NCI-H1417 treated with DMSO at 0.1 percent for 48 hours (cell line): ENCODE data around the gene TBX2.

Experiments
- DNase-seq: peaks from one replicate; lab custom pipeline; 2025; lab: John Stamatoyannopoulos, UW

TBX2 gene

GRCh38 chr17:61387511-61388305 is 11.9 kb upstream of the TBX2 start:
- no peak for DNase-seq

DNA sequence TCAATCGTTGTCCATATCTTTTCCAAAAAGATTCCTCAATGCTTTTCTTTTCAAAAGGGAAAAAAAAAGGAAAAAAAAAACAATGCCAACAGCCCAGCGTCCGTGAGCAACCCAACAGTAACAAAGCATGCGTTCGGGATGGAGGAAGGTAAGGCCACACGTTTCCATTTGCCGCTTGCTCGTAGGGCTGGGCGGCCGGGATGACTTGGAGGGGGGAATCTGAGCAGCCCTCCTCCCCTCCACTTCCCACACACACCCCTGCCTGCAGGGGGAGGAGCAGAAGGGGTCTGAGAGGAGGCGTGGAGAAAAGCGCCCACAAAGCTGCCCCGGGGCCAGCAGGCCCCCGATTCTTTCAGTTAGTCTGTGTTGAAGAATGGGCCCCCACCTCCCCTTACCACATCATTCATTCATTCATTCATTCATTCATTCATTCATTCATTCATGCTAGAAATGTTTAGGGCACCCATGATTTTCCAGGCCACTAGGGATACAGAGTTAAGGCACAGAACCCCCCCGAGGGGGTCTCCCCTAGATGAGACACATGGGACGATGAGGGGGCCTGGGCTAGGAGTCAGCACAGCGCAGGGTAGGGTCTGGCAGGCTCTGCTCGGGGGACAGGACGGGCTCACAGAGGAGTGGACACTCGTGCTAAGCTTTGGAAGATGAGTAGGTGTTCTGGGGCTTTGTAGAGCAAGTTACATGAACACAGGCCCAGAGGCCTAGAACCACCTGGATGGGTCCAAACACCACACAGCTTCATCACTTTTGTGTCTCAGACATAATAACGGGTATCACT is 10.9 kb upstream of the TBX2 start:
- no peak for DNase-seq

- DNase-seq: no peak
Measured at GRCh38 chr17:61389670-61390478, 9.8 kb upstream of the TBX2 start.

- DNase-seq: no peak
Measured at GRCh38 chr17:61390479-61390791, 9.2 kb upstream of the TBX2 start.

DNA sequence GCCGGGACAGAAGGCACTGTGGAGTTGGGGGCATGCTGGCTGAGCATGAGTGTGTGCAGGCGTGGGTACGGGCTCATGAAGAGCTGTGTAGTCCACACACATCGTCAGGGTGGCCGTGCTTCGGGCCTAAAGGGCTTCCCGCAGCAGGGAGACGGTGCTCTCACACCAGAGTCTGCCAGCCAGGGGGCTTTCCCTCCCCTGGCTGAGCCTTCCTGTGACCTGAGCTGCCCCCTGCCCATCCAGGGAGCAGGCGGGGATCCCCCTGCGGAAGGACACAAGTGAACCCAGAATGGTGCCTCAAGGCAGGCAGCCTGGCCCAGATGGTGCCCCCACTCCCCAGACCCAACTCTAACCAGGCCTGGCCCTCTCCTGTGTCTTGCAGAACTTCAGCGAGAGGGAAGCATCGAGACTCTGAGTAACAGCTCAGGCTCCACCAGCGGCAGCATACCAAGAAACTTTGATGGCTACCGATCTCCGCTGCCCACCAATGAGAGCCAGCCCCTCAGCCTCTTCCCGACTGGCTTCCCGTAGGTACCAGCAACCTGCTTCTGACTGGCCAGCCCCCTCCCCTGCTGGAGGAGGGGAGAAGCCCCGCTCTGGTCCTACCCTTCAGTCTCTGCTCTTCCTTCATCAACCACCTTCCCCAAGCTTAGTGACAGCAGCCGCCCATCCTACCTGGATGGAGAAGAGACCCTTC is 7.9 kb upstream of the TBX2 start:
- no peak for DNase-seq

DNA sequence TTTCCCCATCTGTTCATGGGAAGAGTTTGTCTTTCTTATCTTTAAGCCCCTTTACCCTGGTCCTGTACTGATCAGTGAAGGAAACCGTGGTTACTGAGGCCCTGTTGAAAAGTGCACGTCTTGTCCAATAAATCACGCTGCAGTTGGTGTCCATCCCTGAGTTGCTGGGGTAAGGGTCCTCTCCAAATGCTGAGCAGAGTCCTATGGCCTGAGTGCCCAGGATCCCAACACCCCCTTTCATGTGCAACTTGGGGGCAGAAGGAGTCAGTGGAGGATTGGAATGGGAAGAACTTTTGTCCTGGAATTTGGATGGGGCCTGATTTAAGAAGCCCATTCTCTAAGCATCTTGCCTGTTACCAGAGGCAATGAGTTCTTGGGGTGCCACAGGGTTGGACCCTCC is 7.0 kb upstream of the TBX2 start:
- DNase-seq: no peak

DNA sequence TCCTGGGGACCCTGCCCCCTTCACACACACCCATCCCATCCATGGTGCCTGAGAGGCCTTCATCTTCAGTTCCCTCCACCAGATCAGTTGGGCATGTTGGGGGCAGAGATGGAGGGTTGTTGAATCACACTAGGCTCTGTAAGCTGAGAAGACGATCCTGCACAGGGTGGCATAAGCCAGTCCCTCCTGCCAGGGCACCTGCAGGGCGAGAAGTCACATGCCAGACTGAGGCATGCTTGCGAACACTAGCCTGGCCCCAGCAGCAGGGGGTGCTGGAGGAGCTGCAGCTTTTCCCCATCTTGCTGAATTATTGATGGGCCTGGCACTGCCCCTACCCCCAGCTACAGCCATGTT is 6.1 kb upstream of the TBX2 start:
- DNase-seq: no peak

DNA sequence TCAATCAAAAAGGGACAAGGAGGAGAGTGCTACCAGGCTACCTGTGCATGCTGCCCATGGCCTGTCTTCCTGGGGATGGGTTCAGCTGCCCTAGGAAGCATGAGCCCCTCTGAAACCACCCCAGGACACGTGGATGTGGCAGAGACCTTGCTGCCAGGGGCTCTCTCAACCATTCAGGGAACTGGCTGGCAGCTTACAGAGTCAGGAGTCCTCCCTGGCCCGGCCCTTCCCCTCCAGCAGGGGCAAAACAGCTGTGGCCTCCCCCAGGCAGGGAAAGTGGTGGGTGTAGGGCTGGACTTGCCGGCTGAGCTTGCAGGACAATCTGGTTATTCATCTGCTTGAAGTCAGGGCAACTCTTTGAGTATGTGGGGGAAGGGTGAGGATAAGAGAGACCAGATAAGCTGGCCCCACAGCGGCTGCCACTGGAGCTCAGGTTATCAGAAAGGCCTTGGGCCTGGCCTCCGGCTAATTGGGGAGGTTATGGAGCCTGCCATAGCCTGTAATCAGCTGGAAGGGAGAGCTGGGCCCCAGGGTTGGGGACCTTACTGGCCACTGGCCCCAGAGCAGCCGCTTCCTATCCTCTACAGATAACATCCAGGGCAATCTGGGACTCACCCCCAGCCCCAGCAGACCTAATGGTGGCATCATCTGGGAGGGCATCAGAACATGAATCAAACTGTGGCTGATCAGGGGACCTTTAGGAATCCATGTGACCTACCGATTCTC is 5.6 kb upstream of the TBX2 start:
- DNase-seq: no peak

DNA sequence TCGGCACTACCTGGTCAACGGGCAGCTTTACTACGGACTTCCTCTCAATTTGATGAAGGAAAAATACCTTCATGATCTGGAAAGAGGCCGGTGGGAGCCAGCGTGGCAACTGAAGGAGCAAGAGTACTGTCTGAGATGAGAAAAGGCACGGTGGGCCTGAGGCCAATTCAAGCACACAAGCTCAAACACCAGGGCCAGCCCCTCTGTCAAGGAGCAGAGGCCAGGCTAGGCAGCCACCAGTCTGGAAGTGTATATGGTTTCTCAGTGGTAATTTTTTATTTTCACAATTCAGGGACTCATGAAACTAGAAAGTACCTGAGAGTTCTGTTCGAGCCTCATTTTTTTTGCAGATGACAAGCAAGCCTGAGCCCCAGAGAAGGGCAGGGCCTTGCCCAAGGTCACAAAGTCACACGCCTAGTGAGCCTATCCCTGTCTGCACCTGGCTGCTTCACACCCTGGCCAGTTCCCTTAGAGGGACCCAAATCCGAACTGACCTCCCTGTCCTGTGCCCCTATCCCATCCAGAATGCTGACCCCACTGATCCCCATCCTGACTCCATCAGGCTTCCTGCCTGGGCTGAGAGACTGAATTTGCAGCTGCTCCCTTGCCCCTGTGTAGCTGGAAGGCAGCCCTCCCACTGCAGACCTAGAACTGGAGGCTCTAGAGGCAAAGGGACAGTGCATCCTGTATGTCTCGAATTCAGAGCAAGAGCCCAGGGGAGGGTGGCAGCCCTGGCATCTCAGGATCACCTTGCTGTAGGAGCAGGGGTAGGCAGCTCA is 4.8 kb upstream of the TBX2 start:
- DNase-seq: no peak

GRCh38 chr17:61395409-61395982 is 4.1 kb upstream of the TBX2 start:
- no peak for DNase-seq

- DNase-seq: no peak
Measured at GRCh38 chr17:61395983-61396585, 3.6 kb upstream of the TBX2 start.

GRCh38 chr17:61396586-61397085 is 3.0 kb upstream of the TBX2 start:
- DNase-seq: no peak

DNA sequence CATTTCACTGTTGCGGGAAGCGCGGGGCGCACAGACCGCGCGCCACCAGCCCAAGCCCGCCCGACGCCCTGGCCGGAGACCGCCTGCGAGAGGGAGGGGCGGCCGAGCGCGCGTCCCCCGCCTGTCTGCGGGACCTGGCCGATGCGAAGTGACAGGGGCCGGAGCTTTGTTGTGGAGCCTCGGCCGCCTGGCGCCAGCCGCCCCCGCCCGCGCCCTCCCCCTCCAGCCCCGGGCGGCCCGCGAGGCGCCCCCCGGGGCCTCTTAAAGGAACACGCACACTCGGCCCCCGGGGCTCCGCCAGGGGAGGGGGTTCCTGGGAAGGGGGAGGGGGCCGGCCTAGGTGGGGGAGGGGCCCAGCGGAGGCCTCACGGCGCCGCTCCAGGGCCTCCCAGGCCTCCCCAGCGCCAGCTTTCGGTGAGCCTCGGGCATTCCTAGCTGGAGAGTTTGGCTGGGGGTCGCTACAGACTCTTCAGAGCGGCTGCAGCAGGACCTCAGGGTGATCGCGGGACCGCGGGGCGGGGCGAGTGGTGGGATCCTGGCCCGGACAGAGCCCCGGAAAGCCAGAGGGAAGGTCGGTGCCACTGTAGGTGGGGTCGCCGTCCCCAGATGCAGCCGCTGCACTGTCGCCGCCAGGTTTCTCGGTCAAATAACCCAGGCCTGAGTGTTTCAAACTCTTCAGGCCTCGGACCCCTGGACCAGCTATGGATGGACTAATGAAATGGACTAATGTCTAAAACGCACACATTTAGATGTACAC is 2.4 kb upstream of the TBX2 start:
- DNase-seq: no peak

DNA sequence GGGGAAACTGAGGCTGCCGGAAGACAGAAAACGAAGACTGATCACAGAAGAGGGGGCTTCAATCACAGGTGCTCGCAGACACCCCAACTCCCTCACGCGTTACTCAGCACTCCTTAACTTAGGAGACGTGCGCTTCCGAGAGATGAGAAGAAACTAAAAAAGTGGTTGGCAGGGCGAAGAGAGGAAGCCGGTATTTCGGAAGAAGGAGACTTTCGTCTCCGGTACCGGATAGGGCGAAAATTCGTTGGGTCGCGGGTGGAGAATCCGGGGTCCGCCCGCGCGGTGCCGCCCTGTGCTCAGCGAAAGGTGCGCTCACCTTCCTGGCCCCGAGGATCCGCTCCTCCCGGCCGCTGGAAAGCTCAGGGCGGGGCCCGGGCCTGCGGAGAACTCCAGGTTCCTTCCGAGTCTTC is 917 bp upstream of the TBX2 start:
- DNase-seq: no peak

DNA sequence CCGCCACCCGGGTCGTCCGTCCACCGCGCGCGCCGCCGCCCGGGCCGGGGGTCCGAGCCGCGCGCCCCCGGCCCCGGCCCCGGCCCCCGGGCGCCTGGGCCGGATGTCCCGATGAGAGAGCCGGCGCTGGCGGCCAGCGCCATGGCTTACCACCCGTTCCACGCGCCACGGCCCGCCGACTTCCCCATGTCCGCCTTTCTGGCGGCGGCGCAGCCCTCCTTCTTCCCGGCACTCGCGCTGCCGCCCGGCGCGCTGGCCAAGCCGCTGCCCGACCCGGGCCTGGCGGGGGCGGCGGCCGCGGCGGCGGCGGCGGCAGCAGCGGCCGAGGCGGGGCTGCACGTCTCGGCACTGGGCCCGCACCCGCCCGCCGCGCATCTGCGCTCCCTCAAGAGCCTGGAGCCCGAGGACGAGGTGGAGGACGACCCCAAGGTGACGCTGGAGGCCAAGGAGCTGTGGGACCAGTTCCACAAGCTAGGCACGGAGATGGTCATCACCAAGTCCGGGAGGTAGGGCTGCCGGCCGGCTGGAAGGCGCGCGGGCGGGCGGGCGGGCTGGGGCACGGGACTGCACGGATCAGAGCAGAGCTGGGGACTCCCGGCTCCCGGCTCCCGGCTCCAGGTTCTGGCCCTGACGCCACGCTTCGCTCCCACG is 548 bp downstream of the TBX2 start:
- DNase-seq: no peak

DNA sequence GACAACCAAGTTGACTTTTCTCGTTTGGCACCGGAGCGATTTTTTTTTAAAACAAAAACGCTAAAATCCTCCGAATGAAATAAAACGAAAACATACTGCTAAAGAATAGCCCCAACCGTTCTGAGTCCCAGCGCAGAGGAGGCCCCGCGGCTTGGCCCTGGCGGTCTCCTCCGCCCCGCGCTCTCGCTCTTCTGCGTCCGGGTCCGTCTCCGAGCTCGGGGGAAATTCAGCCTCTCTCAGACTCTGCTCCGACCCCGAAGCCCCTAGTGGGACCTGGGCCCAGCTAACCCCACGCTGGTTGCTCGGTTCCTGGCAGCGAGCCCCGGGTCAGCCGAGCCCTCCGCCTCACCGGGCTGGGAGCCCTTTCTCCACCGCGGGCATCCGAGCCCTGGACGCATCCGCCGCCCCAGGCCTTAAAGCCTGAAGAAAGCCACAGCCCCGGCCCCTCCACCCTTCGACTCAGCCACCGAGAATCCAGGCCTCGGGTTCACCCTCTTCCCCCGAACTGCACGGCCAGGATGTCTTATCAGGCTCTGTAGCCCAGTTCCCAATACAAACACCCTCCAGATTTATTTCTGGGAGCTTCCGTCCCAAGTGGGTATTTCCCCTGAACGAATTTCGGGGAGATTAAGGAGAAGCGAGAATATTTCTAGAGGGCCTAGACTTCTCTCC is 1.2 kb downstream of the TBX2 start:
- no peak for DNase-seq

- DNase-seq: no peak
Measured at GRCh38 chr17:61401389-61402072, 1.9 kb downstream of the TBX2 start.
